VCaP (cell line): ENCODE results near the gene CD37.

ENCODE experiments used
- H3K27ac ChIP-seq: fragments of 450-650 bp; 2 replicates; pipeline ENCODE4 v1.5.1; 2017
- CTCF ChIP-seq: fragments of 450-650 bp; conservative IDR thresholded peaks from 2 replicates; pipeline ENCODE4 v1.5.1; 2017; ENCODE audit warnings: mild to moderate bottlenecking, moderate library complexity

The CD37 gene

GRCh38 chr19:49333811-49334288 lies 1.4 kb upstream of the CD37 start:
- H3K27ac ChIP-seq, result no peak overlapping the region
- no peak for TF ChIP-seq CTCF

DNA sequence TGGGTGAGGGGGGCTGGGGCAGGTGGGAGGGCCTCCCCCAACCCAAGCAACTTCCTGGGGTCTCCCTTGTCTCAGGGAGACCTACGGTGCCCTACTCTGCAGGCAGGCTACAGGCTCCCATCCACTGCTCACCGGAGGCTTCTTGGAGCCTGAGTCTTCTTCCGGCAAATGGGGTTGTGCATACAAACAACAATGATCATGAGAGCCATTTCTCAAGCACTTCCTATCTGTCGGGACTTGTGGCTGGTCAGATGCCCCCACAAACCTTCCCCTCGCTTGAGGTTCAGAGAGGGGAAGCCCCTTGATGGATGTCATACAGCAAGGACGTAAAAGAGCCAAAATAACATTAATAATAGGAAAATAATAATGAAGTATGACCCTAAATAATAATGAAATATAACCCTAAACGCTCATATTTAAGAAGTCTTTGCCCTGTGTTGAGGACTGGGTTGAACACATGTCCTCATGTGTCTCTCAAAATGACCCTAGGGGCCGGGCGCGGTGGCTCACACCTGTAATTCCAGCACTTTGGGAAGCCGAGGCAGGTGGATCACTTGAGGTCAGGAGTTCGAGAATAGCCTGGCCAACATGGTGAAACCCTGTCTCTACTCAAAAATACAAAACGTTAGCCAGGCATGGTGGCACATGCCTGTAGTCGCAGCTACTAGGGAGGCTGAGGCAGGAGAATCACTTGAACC lies 727 bp downstream of the CD37 start:
- TF ChIP-seq CTCF, result no peak
- H3K27ac ChIP-seq, result no peak overlapping the region

- TF ChIP-seq CTCF, result no peak
- H3K27ac ChIP-seq, result no peak overlapping the region
These were observed 1.5 kb downstream of the CD37 start for GRCh38 chr19:49336482-49337266.

- TF ChIP-seq CTCF, result no peak
These were observed 2.2 kb downstream of the CD37 start for GRCh38 chr19:49337267-49338022.

GRCh38 chr19:49338023-49338677 lies 2.9 kb downstream of the CD37 start:
- no peak overlapping the region for H3K27ac ChIP-seq
- no peak for TF ChIP-seq CTCF

More at GRCh38 chr19:49337267-49338022, 2.2 kb downstream of the CD37 start:
- no peak overlapping the region for H3K27ac ChIP-seq

GRCh38 chr19:49338691-49339300 lies 3.6 kb downstream of the CD37 start:
- no peak overlapping the region for H3K27ac ChIP-seq
- no peak for TF ChIP-seq CTCF
